COLO829 (cell line): ENCODE results near the gene ENGASE.
A peak's percentile ranks its signal among the peaks of the same experiment; 100 is the strongest.

Experiments used
- DNase-seq: peaks from one replicate; pipeline ENCODE4 v3.0.0; 2012; ENCODE audit warnings: low spot score

Gene ENGASE

GRCh38 chr17:79038545-79039135 lies 36.0 kb upstream of the ENGASE start:
- DNase-seq: no peak

DNA sequence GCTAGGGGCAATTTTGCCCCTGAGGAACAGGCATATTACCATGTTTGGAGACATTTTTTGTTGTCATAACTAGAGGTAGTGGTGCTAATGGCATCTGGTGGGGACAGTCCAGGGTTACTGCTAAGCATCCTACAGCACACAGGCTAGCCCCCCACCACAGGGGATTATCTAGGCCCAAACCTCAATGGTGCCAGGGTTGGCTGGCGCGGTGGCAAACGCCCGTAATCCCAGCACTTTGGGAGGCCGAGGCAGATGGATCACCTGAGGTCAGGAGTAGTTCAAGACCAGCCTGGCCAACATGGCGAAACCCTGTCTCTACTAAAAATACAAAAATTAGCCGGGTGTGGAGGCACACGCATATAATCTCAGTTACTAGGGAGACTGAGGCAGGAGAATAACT lies 35.5 kb upstream of the ENGASE start:
- DNase-seq: no peak

- no peak for DNase-seq
These were observed 34.7 kb upstream of the ENGASE start for GRCh38 chr17:79039886-79040285.

- DNase-seq: no peak
These were observed 33.5 kb upstream of the ENGASE start for GRCh38 chr17:79041041-79041570.

- DNase-seq: no peak
These were observed 32.8 kb upstream of the ENGASE start for GRCh38 chr17:79041723-79042420.

DNA sequence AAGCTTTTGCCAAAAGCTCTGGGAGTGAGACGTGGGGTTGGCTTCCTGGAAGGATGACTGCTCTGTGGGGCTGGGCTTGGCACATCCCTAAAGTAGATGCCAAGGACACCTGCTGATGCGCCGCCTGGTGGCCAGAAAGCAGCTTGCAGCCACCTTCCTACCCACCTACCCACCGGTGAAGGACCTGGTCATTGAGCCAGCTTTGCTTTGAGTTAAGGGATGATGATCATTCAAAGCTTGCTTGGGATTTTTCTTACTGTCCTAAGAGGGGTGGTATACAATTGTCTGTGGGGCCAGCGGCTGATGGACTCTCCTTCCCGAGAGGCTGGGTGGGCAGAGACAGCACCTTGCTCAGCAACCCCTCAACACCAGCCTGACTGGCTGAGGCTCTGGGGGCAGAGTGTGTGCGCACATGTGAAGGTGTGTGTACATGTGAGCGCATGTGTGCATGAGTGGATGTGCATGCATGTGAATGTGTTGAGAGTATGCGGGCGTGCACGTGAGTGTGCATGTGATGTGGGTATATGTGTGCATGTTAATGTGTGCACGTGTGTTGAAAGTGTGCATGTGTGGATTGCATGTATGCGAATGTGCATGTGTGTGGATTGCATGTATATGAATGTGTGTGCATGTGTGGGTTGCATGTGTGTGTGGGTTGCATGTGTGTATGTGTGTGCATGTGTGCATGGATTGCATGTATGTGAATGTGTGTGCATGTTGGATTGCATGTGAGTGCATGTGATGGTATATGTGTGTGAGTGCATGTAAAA lies 32.0 kb upstream of the ENGASE start:
- DNase-seq: peak; percentile 63

DNA sequence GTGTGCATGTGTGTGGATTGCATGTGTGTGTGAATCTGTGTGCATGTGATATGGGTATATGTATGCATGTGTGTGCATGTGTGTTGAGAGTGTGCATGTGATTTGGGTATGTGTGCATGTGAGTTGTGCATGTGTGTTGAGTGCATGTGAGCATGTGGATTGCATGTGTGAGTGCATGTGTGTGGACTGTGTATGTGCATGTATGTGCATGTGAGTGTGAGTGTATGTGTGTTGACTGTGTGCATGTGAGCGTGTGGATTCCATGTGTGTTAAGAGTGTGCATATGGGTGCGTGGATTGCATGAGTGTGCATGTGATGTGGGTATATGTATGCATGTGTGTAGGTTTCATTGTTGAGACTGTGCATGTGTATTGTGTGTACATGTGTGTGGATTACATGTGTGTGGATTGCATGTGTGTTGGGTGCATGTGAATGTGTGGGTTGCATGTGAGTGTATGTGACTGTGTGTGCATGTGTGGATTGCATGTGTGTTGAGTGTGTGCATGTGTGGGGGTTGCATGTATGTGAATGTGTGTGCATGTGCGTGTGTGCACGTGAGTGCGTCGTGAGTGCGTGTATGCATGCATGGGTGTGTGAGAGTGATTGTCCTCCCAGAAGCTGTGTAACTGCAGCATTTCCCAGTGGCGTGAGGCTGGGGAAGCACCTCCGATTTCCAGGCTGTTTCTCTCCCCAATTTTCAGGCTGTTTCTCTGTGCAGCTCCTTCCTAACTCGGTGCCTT lies 31.3 kb upstream of the ENGASE start:
- no peak for DNase-seq

DNA sequence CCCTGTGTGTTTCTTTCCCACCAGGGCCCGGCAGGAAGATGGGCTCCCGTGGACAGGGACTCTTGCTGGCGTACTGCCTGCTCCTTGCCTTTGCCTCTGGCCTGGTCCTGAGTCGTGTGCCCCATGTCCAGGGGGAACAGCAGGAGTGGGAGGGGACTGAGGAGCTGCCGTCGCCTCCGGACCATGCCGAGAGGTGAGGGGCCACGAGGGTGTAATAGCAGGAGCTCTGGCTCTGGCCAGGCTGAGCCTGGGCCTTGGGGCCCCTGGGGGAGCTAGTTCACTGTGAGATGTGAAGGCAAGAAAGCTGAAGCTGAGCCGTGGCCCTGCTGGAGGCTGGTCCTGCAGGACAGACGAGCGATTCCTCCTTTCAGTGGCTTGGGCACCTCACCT lies 30.7 kb upstream of the ENGASE start:
- DNase-seq: no peak

- no peak for DNase-seq
These were observed 30.2 kb upstream of the ENGASE start for GRCh38 chr17:79044462-79044861.

DNA sequence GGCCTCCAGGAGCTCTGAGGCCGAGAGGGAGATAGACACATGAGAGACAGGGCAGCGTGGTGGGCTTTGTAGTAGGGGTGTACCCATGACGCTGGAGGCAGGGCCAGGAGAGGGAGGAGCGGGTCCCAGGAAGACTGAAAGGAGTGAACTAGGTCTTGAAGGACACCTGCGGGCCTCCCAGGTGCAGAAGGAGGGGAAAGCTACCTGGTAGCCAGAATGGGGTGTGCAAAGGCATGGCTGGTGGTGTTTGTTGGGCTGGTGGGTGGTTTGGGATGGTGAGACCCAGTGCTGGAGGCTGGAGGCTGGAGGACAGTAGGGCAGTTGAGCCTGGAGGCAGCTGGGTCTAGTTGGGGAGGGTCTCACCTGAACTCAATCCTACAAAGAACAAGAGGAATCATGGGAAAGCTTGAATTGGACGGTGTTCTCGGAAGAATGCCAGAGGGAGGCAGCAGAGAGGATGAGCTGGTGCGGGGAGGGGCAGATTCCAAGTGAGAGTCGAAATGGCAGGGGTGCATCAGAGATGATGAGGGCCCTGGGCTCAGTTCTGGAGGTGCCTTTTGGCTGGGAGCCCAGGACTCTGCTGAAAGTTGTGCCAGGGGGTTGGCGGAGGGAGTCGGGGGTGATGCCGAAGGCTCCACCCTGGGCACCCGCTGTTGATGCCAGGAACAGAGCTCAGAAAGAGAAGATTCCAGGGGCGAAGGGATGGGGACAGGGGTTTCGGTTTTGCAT lies 29.5 kb upstream of the ENGASE start:
- no peak for DNase-seq

- DNase-seq: peak; percentile 86
These were observed 28.8 kb upstream of the ENGASE start for GRCh38 chr17:79045842-79046196.

DNA sequence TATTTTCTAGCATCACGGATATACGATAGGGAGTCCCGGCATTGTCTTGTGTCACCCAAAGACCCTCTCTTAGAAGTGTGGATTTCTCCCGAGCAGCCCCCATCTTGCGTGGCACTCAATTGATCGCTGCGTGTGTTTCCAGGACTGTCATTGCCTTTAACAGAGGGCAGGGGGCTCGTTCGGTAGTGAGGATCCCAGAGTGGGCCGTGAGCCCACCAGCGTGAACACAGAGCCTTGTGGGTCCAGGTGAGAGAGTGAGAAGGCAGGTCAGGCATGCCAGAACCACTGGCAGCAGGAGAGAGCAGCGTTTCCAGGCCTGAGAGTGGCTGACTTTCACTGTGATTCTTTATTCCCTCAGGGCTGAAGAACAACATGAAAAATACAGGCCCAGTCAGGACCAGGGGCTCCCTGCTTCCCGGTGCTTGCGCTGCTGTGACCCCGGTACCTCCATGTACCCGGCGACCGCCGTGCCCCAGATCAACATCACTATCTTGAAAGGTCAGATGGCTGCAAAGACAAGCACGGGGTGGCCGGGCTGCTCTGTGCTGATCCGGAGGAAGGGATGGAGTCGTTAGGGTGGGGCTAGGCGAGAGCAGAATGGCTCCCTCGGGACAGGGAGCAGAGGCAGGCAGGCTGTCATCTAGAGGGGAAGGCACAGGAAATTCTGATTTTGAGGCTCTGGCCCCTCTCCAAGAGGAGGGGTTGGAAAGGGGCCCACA lies 28.3 kb upstream of the ENGASE start:
- DNase-seq: no peak

DNA sequence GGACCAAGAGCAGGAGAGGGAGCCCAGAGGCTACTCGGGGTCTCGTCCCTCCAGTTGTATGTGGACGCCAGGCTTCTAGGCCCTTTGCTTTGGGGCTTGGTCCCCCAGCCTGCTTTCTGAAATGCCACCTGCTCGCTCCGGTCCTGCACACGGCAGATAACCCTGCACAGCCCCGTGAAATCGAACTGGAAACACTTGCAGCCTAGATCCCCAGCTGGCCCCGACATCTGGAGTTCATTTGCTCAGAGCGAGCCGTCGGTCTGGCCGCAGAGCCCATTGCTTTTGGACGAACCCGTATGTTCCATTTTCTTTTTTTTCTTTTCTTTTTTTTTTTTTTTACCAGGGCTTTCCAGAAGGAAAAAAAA lies 27.7 kb upstream of the ENGASE start:
- DNase-seq: no peak

- DNase-seq: no peak
These were observed 27.2 kb upstream of the ENGASE start for GRCh38 chr17:79047291-79047920.

DNA sequence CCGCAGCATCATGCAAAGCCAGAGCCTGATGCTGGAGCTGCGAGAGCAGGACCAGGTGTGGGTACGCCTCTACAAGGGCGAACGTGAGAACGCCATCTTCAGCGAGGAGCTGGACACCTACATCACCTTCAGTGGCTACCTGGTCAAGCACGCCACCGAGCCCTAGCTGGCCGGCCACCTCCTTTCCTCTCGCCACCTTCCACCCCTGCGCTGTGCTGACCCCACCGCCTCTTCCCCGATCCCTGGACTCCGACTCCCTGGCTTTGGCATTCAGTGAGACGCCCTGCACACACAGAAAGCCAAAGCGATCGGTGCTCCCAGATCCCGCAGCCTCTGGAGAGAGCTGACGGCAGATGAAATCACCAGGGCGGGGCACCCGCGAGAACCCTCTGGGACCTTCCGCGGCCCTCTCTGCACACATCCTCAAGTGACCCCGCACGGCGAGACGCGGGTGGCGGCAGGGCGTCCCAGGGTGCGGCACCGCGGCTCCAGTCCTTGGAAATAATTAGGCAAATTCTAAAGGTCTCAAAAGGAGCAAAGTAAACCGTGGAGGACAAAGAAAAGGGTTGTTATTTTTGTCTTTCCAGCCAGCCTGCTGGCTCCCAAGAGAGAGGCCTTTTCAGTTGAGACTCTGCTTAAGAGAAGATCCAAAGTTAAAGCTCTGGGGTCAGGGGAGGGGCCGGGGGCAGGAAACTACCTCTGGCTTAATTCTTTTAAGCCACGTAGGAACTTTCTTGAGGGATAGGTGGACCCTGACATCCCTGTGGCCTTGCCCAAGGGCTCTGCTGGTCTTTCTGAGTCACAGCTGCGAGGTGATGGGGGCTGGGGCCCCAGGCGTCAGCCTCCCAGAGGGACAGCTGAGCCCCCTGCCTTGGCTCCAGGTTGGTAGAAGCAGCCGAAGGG lies 26.4 kb upstream of the ENGASE start:
- no peak for DNase-seq

DNA sequence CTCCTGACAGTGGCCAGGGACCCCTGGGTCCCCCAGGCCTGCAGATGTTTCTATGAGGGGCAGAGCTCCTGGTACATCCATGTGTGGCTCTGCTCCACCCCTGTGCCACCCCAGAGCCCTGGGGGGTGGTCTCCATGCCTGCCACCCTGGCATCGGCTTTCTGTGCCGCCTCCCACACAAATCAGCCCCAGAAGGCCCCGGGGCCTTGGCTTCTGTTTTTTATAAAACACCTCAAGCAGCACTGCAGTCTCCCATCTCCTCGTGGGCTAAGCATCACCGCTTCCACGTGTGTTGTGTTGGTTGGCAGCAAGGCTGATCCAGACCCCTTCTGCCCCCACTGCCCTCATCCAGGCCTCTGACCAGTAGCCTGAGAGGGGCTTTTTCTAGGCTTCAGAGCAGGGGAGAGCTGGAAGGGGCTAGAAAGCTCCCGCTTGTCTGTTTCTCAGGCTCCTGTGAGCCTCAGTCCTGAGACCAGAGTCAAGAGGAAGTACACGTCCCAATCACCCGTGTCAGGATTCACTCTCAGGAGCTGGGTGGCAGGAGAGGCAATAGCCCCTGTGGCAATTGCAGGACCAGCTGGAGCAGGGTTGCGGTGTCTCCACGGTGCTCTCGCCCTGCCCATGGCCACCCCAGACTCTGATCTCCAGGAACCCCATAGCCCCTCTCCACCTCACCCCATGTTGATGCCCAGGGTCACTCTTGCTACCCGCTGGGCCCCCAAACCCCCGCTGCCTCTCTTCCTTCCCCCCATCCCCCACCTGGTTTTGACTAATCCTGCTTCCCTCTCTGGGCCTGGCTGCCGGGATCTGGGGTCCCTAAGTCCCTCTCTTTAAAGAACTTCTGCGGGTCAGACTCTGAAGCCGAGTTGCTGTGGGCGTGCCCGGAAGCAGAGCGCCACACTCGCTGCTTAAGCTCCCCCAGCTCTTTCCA lies 25.5 kb upstream of the ENGASE start:
- DNase-seq: no peak

GRCh38 chr17:79049821-79050220 lies 24.8 kb upstream of the ENGASE start:
- no peak for DNase-seq

DNA sequence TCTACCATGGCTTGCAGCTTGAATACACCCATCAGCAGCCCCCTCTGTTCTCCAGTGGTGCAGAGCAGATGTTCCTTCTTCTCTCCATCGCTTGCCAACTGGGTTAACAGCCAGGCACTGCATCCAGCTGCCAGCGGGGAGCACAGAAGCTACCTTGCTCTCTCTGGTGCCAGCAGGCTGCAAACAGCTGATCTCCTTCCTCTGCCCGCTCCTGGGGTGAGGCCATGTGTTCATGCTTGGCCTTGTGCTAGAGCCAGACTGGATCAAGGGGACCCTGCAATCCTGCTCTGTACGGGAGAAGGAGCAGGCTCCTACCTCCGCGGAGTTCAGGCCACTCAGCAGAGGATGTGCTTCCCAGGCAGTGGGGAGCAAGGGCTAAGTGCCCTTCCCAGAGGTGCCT lies 24.1 kb upstream of the ENGASE start:
- DNase-seq: no peak

DNA sequence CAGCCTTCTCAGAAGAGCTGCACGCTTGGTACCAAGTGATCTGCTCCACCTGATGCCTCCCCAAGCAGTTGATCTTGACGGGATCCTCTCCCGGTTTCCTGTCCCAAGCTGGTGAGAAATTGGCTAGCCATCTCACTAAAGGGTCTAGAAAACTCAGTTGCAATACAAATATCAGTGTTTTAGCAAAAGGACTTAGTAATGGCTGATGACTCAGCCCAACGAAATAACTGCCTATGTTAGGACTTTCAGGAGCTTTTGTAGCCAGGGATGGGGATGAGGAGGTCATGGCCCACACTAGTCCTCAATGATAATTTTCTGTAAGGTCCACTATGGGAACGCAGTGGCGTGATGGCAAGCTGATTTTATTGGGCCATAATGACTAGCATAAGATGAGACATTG lies 23.3 kb upstream of the ENGASE start:
- no peak for DNase-seq
